GM18870 (cell line): Measurements from ENCODE around the gene KIF25.

Experiments
- ATAC-seq: cut with Tn5 transposase; IDR thresholded peaks from one replicate; pipeline ENCODE4 v1.9.1; 2021; ENCODE audit warnings: moderate library complexity; ENCODE audit not compliant: unreplicated experiment

KIF25 gene, protein sequence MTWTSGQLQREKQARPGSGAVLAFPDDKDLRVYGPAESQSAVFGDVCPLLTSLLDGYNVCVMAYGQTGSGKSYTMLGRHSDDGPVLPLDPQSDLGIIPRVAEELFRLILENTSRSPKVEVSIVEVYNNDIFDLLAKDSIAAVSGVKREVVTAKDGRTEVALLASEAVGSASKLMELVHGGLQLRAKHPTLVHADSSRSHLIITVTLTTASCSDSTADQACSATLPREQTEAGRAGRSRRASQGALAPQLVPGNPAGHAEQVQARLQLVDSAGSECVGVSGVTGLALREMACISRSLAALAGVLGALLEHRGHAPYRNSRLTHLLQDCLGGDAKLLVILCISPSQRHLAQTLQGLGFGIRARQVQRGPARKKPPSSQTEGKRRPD

DNA sequence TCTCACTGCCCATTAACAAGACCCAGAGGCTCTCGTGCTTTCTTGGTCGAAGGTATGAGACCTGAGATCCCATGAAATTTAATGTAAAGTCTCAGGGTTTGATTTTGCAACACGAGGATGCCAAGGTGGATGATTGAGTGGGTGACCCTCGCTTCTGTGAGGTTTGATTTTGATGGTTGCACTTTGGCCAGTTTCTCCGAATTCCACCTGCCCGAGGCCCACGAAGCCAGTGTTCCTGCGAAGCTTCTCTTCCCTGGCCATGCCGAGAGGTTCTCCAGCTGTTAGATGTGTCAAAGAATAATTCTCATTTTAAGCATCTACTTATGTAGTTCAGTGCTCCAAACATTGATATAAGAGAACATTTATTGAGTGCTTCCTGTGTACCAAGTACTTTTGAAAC lies at the start of gene KIF25:
TSS of gene KIF25 (plus strand) at position 30 of the 400 bp plus-strand sequence. CDS start 31,915 bp downstream, outside the sequence.
- ATAC-seq, result no peak

DNA sequence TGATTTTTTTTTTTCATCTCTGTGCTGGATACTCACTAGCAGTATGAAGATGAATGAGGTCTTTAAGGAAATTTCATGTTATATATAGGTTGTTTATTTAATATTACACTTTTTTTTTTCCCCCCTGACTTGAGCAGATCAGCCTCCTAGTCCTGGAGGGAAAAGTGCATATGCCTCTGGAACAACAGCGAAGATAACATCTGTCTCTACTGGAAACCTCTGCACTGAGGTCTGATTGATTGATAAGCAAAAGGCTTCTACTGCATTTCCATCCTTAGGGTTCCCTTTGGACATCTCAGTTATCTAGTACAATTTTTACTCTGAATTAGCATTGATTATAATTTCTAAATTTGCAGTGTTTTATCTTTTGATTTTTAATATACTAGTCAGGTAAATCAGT lies 49.8 kb upstream of the KIF25 start:
- ATAC-seq, result no peak

DNA sequence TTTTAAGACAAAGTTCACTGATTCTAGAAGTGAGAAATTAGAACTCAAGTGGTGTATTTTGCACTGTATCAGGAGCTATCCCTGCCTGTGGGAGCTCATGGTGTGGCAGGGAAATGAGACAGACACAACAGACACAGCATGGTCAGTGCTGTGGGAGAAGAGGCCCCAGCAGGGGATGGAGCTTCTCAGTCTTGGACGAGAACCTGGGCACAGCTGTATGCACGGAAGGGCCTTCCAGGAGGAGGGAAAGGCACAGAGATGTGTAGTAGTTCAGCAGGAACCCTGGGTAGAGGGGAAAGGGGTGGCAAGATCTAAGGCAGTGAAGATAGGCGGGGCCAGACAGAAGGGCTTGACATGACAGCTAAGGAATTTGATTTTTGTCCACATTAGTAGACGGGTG lies 48.8 kb upstream of the KIF25 start:
- ATAC-seq, result no peak

DNA sequence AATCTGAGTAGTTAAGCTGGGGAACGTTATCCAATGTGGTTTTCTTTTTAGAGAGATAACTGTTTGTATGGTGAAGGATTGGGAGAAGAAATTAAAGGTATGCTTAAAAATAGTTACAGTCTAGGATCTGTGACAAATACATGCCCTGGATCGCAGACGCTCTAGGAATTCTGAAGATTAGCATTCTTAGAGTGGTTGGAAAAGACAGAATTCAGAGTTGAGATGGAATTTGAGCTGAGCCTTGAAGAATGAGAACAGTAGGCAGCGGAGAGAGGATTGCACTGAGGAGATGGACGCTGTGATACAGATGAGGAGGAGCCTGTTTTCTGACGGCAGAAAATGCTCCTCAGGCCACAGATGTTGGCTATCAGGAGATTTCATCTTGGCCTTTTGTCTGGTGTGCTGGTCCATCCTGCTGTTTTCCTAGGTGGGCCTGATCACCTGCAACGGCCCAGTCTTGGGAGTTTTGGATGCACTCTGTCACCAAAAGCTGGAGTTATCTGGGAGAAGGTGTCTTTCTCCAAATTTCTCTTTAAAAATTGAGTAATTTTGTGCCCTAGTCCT lies 48.3 kb upstream of the KIF25 start:
- no peak for ATAC-seq

DNA sequence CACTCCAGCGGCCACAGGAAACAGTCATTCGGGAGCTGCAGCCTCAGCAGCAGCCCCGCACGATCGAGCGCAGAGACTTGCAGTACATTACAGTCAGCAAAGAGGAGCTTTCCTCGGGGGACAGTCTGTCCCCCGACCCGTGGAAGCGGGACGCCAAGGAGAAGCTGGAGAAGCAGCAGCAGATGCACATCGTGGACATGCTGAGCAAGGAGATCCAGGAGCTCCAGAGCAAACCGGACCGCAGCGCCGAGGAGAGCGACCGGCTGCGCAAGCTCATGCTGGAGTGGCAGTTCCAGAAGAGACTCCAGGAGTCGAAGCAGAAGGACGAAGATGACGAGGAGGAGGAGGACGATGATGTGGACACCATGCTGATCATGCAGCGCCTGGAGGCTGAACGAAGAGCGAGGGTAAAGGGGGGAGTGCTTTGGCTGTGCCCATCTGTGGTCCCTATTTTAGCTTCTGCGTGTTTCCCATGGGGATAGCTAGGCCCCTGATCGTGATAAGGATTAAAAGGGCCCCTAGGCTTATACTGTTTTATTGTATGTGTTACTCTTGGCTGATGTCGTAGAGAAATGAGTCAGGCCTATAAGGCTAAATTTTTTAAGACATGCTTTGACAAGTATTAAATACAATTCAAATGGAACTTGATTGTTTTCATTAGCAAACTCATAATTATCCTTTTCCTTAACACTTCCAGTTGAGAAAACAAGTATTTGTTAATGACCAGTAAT lies 45.5 kb upstream of the KIF25 start:
- no peak for ATAC-seq

DNA sequence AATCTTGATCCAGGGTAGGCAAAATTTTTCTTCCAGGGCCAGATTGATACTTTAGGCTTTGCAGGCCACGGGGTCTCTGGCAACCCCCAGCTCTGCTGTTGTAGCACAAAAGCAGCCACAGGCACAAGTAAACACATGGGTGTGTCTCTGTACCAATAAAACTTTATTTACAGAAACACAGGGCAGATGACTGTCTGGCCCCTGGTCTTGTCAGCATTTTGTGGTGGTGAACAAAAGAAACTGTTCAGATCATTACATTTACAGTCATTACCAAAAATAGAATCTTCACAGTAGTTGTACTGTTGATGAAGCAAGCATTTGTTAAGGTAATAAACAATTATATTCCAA lies 45.0 kb upstream of the KIF25 start:
- ATAC-seq, result no peak

DNA sequence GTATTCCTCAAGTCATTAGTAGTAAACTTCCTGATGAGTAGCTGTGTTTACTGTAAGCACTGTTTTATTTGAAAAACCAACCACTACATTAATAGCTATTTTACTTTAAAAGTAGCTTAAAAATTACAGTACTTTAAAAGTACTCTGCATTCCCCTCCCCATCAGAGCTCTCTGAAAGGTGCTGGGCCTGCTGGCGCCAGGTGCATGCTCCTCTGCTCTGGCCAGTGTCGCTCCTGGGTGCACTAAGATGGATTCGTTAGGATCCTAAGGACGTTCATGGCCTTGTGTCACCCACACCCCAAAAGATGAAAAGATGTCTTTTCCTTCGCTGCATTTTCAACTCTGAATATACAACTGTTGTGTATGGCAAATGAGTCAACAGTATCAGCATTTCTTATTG lies 43.9 kb upstream of the KIF25 start:
- no peak for ATAC-seq

DNA sequence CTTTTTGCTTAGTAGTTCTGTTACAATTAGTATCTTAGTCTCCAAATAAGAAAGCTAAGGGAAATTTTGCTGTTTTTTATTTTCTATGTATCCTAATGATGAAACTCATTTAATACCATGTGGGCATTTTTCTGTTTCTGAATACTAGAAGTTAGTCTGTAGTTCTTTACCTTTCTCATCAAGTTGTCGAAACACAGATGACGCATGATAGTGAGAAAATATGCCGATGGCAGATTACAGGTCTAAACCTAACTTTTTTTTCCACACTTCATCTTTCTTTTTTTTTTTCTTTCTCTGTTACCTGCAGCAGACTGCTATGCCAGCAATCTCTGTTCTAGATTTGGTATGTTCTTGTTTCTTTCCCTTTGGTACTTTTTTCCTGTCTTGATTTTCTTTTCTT lies 43.3 kb upstream of the KIF25 start:
- no peak for ATAC-seq

DNA sequence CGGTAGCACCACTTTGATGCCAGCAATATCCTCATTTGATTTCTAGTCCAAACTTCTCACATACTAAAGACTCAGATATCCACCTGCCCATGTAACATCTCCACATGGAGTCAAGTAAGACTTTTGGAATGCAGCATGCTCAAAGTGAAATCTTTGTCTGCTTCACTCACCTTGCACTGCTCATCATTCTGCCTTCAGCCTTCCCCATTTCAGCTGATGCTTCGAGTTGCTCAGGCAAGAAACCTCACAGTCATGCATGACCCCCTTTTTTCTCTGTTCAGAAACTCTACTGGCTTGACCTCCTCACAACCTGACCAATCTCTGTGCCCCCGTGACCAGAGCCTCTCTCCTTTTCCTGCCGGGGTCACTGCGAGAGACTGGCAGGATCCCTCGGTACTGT lies 41.0 kb upstream of the KIF25 start:
- no peak for ATAC-seq

DNA sequence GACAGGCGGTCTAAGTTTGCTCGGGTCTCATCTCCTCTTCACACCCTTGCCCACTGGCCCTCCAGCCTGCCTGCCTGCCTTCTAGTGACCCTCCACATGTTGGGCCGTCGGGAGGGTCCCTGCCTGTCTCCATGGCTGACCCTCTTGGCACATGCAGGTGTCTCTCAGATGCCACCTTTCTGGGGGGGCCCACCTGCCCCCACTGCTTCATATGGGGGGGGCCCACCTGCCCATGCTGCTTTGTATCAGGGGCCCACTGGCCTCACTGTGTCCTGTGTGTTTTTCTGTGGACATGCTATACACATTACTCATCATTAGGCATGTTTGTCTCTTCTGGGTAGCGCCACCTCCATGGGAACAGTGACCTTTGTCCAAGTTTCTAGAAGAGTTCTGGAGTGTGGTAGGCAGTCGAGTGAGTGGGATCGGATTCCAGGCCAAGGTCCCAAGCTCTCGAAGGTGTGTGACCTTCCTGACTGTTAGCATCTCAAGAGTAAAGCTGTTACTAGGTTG lies 40.4 kb upstream of the KIF25 start:
- ATAC-seq, result no peak

DNA sequence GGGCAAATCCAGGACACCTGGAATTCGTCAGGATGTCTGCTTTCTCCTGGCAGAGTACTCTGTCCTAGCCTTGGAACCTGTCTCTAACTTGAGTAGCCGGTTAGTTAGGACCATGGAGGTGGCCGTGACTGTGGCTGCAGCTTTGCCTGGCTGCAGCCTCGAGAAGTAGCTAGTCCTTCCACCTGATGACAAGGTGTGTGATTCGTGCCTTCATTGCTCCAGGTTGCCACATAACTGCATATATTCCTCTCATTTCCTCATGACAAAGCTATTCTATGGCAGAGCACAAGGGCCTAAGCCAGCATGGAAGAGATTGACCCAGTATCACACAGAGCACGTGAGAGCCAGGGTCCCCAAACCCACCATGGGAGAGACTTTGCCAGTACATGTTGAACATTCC lies 39.8 kb upstream of the KIF25 start:
- no peak for ATAC-seq

DNA sequence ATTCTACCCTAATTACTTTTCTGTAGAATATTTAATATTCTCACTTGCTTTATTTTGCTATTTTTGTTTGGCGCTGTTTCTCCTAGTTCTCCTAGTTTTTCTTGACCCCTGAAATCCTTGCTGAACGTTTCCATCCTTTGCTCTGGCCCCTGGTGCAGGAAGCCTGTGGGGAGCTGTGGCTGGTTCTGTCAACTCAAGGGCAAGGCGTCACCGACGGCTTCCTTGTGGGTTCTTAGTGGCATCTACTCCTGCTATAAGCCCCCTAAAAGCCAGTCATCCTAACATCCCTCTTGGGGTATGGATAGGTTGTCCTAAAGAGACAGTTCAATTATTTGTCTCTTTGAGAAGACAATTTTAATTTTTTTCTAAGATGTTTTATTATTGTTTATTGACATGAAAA lies 36.9 kb upstream of the KIF25 start:
- no peak for ATAC-seq

DNA sequence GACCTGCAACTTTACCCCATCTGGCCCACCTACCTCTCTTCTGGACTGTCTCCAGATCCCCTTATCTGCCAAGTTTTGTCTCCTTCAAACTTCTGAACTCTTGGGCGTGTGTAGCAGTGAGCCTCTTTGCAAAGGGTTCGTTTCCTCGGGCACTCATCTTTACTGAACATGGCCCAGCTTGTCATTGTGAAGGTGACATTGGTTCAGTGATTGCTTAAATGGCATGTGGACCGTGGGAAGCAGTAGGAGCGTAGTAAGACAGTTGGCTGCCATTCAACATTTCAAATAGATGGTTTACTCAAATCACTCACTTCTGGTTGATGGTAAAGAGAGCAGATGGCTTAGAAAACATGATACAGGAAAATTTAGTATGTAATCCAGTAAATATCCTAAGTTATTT lies 34.8 kb upstream of the KIF25 start:
- ATAC-seq, result no peak

DNA sequence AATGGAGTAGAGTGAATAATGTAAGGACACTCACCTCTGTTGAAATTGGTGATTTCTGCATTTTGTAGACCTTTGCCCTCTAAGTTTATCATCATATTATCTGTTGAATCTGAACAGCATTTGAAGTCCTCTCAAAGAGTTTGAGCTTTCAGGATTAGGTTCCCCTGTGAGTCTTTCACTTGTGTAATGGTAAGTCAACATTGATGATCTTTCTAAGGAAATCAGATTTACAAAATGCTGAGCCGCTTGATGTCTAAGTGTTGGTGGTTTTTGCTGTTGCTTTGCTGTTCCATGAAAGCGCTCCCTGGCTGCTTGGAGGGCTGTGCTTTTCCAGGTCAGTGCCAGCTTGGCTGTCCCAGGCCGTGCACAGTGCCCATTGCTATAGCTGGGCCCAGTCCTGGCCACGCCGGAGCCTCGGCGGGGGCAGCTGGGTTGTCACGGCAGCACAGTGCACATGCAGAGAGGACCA lies 33.8 kb upstream of the KIF25 start:
- ATAC-seq, result no peak

DNA sequence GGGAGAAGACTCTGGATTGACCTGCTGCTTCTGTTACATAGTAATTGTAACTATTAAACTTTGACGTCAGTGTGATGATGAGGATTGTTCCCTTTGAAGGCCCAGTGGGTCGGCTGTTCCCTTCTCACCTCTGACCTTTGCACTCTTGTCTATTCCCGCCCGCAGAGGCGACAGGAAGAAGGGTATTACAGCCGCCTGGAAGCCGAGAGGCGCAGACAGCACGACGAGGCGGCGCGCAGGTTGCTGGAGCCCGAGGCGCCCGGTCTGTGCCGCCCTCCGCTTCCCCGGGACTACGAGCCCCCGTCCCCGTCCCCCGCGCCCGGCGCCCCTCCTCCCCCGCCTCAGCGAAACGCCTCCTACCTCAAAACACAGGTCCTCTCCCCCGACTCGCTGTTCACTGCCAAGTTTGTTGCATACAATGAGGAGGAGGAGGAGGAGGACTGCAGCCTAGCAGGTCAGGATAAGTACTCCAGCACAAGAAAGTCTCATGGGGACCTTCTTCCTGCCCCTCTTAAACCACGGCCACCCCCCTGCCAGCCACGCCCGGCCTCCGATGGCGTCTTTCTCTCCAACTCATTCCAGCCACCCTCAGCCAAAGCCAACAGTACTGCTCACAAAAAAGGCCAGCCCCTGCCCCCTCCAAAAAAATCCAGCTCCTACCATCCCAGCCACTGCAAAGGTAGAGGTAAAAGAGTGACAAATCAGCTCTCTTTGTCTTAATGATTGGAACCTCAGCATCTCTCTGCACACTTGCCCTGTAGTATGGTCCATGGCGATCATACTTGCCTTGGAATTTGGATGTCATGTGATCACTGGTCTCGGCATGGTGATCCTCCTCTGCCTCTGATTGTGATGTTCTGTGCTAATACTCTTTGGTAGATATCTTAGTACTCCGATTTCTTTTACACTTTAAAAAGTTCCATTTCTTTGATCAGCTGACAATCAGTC lies 31.6 kb upstream of the KIF25 start:
- no peak for ATAC-seq

DNA sequence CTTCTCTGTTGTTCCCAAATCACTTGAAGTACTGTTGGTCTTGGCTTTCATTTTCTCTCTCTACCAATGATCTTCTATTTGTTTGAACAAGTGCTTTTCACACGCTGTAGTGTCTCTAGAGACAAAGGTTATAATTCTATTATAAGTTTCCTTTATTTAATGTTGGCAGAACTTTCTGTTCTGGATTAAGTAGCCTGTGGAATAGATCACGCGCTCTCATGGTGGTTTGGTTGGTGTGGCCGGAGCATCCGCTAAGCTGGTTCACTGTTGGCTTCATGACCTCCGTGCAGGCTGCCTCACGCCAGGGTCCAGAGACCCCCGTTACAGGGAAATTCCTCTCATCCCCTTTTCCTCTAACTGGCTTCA lies 30.9 kb upstream of the KIF25 start:
- ATAC-seq, result no peak

DNA sequence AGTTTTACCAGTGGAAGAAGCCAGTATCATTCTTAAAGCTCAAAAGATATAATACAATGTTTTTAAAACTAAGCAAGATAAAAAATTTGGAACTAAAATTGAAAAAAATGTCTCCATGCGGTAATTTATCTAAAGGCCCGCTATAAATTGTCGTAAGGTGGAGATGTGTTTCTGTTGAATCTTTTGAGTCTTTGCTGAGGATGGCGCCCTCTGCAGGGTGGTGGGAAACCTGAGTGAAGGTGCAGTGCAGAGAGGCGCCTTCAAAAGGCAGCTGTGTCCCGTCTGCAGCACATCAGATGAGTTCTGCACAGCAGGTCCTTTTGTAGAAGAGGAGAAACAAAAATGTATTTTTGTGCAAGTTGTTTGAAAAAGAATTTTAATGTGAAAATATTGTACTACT lies 29.4 kb upstream of the KIF25 start:
- ATAC-seq, result no peak

DNA sequence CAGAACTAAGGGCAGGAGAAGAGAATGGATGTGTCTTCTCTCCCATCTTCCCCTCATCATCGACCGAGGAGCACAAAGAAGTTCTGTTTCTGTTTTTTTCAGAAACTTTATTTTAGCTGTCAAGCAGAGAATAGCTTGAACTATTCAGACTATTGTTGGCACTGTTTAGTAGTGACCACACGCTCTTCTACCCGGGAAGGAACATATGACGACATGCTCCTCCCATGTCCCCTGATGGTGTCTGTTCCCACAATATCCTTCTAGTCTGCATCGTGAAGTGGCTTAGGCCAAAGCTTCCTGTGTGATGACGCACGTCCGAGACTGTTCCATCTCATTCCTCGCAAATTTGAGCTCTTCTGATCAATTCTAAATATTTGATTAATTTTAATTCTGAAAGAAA lies 27.2 kb upstream of the KIF25 start:
- no peak for ATAC-seq

DNA sequence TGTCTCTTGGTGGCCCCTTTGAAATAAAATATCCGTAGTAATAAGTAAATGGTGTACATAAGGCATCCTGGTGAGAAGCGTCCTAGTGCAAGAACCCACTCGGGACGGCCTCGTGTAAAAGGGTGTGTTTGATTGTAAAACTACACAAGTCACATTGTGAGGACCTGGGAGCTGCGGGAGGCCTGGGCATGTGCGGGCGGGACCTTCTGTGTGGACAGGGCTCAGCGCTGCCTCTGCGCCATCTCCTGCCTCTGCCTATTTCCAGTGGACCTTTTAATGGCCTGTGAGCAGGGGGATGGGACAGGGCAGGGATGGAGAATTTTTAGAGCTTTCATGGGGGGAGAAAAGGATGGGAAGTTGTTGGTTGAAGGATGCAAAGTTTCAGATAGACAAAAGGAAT lies 25.3 kb upstream of the KIF25 start:
- ATAC-seq, result no peak

DNA sequence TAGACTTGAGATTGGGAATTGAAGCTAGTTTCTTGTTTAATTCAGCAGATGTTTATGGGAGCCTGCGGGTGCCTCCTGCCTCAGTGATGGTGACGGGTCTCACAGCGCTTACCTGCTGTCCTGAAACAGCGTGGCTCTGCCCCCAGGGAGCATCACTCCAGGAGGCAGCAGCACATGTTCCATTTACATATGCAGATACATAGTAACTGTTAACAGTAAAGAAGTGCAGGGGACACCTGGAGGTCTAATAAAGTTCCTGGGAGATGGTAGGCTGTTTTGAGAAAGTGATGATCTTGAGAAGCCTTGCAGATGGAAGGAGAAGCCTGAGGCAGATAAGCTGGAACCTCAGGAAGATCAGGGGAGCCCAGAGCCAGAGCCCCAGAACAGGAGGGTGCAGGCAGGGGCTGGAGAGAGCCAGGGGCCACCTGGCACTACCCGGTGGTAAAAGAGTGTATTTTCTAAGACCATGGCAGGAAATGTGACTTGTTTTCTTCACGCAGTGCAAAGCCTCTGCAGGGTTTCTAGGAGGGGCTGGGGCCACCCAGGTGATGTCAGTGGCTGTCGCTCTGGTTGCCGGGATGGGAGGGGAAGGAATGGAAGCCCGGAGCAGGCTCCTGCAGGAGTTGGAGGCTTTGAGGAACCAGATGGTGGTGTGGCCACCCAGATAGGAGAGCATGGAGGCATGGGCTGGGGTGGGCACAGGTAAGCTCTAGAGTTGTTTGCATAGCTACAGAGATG lies 24.2 kb upstream of the KIF25 start:
- no peak for ATAC-seq
